HG03439 (cell line): ENCODE results near the gene CCNY.

Source experiments
- ATAC-seq: cut with Tn5 transposase; IDR thresholded peaks from one replicate; pipeline ENCODE4 v1.9.1; 2021; ENCODE audit warnings: mild to moderate bottlenecking, moderate library complexity; ENCODE audit not compliant: unreplicated experiment

Gene CCNY

DNA sequence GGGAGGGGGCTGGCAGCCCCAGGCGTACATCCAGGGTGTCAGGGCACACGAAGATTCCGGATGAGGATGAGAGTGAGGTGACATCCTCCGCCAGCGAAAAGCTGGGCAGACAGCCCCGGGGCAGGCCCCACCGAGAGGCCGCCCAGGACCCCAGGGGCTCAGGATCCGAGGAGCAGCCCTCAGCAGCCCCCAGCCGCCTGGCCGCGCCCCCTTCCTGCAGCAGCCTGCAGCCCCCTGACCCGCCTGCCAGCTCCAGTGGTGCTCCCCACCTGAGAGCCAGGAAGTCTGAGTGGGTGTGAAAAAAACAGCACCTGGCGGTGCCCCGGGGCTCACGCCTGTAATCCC lies 272.0 kb downstream of the CCNY start:
- no peak for ATAC-seq

DNA sequence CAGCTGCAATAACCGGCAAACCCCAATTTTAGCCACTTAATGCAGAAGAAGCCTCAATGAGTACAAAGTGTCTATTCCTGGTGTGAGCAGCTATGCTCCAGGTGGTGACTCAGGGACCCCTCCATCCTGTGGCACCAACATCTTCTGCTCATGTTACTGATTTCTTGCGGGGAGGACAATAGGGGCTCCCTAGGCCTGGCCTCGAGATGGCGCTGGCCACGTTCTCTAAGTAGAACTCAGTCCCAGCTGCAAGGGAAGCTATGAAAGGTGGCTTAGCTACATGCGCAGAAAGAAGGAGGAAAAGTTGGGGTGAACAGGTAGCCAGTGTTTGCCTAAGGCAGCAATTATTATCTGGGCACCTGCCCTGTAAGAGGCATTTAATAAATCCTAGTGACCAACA lies 275.4 kb downstream of the CCNY start:
- ATAC-seq, result no peak

DNA sequence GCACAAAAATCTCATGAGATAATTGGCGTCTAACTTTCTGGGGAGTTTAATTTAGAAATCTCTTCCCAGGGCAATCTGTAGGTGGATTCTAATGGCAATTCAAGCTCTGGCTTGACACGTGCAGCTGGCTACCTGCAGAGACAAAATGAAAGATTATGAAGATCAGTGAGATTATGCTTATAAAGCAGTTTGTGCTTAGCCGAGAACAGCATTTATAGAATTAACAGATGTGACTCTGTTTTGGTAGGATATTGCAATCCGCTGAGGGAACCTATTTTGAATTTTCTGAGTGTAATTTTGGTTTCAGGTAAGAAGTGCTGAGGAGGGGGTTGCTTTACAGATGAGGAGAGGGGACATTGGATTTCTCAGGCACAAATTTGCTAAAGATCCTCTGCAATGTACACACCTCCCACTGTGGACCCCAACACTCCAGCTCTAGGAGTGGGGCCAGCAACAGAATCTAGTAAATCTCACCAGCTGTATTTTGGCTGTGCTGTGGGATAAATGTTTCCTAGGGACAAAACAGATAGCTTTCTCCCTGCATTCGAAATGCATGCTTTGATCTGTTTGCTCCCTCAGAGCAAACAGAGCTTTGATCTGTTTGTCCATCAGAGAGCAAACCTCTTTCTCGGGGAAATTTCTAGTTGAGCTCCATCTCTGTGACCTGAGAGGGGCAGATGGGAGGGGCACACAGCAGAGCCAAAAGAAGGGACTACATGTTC lies 276.2 kb downstream of the CCNY start:
- ATAC-seq, result no peak

DNA sequence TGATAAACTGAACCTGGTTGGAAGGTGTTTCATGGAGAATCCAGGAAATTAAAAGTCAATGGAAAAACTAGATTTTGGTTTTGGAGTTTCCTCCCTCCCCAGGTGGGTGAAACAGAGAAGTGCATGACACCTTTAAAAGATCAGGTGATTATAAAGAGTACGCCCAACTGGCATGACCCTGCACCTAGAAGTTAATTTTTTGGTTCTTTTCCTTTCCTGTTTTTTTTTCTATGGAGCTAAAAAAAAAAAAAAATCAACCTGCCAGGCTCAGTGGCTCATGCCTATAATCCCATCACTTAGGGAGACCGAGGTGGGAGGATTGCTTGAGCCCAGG lies 276.8 kb downstream of the CCNY start:
- ATAC-seq, result no peak

DNA sequence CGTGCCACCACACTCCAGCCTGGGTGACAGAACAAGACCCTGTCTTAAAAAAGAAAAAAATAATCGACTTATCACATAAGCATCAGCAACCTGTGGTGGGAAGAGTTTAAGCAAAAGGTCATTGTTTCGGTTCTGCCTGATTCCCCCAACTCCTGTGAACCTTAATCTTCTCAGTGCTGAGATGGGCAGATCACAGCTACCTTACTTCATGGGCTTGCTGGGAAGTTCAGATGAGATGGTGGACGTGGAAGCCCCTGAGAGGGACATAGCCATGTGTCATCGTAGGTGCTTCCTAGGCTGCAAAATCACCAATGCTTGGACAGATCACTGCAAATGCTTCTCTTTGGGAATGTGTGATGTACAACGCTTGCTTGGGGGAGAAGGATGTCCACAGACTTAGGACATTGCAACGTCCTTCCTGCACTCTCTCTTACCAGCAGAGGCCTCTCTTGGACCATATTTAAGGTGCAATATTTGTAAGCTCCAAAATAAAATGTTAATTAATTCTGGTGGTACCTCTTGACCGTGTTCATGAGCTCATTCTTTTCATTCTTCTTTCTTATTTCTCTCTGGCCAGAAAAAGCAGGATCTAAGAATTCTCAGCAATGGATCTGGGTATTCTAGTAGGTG lies 277.4 kb downstream of the CCNY start:
- ATAC-seq, result no peak

DNA sequence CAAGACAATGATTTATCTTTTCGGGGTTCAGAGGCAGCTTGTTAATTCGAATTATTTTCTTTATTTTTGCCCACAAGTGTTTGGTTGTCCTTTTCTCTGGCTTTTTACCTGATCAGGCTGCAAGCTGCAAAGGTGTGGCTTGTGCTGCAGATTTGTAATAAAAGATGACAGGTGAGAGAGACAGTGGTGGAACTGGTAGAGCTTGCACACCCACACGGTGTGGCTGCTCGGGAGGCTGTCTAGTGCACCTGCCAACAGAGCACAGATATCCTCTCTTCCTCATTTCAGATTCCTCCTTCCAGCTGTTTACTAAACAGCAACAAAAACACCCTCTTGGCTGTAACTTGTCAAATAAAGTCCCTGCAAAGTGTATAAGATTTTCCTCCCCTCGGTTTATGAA lies 278.0 kb downstream of the CCNY start:
- no peak for ATAC-seq
